ENCODE measurements around the gene NAXE.

NAXE gene

DNA sequence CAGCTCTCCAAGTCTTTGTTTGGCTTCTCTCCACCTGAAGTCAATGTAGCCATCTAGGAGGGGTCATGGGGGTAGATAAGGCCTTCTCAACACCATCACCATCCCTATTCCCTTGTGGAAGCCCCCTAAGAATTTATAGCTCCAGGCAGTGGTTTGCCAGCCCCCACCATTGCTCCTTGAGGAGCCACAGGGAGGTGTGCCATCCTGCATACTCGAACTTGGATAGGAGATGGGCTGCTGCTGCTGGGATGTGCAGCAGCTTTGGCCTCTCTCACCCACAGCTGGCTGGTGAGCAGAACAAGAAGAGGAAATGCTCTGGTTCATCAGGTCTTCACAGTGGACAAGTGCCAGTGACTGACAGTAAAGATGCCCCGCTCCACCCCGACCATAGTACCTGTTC, 4.8 kb downstream of the NAXE start:
- no peak for DNase-seq (ENCODE audit: low read depth)
- TF ChIP-seq, protein P1, sequence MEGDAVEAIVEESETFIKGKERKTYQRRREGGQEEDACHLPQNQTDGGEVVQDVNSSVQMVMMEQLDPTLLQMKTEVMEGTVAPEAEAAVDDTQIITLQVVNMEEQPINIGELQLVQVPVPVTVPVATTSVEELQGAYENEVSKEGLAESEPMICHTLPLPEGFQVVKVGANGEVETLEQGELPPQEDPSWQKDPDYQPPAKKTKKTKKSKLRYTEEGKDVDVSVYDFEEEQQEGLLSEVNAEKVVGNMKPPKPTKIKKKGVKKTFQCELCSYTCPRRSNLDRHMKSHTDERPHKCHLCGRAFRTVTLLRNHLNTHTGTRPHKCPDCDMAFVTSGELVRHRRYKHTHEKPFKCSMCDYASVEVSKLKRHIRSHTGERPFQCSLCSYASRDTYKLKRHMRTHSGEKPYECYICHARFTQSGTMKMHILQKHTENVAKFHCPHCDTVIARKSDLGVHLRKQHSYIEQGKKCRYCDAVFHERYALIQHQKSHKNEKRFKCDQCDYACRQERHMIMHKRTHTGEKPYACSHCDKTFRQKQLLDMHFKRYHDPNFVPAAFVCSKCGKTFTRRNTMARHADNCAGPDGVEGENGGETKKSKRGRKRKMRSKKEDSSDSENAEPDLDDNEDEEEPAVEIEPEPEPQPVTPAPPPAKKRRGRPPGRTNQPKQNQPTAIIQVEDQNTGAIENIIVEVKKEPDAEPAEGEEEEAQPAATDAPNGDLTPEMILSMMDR (conservative IDR thresholded peaks at IDR 0.05; ENCODE audit: control insufficient read depth, insufficient read depth, low read depth, low read length) = no peak
- H3K4me3 ChIP-seq (ENCODE audit: control insufficient read depth, low read depth, low read length) = no peak overlapping the region

DNA sequence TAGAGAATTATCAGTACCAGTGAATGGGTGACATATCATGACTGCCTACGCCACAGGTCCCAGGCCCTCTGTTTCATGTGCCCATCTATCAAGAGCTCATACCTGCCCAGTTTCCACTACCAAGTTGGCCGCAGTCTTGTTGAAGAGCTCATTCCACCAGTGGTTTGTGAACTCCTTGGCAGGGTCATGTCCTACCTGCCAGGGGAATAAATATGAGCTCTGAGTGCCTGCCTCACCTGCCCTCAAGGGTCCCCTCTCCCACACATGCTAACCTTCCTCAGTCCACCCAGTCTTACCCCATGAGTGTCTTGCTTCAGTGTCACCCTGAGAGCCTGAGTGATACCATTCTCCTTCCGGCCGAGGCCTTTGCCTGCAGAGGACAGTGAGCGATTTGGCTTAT, 6.5 kb downstream of the NAXE start:
- no peak for DNase-seq (ENCODE audit: low read depth)
- TF ChIP-seq, protein P1 (conservative IDR thresholded peaks at IDR 0.05; ENCODE audit: control insufficient read depth, insufficient read depth, low read depth, low read length) = no peak
- H3K4me3 ChIP-seq (ENCODE audit: control insufficient read depth, low read depth, low read length) = no peak overlapping the region

DNA sequence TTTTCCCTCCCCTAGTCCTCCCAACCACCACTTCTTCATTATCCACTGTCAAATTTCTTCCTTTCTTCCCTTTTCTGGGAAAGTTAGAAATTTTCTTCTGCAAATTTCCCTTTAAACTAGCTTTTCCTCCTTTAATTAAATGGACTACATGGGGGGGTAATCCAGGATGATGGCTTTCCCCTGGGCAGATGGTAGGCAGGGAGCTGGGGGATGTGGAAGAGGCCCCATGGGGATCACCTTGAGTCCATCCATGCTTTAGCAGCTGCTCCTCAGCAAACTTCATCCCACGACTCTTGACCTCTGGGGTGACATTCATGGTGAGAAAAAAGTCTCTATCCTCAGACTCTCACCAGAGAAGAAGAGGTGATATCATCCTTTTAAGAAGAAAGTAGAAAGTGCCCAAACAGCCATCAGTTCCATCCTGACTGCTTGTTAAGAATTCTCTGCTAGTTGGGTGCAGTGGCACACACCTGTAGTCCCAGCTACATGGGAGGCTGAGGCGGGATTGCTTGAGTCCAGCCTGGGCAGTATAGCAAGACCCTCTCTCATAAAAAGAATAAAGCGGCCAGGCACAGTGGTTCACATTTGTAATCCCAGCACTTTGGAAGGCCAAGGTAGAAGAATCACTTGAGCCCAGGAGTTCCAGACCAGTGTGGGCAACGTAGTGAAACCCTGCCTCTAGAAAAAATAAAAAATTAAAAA, 7.3 kb downstream of the NAXE start:
- DNase-seq (ENCODE audit: low read depth) = no peak
- H3K4me3 ChIP-seq (ENCODE audit: control insufficient read depth, low read depth, low read length) = no peak overlapping the region
- TF ChIP-seq, protein P1 (conservative IDR thresholded peaks at IDR 0.05; ENCODE audit: control insufficient read depth, insufficient read depth, low read depth, low read length) = no peak

DNA sequence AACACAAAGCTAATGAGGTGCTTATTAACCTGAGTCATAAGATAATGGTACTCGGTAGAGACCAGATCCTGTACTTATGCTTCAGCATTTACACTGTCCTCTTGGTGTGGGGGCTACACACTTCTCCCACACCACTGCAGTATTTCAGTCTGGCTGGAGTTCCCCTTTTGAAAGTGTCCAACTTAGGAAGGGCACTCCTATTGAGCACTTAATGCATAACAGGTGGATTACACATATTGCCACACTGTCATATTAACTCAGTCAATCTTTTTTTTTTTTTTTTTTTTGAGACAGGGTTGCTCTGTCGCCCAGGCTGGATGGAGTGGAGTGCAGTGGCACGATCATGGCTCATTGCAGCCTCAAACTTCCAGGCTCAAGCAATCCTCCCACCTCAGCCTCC, 8.2 kb downstream of the NAXE start:
- peak; percentile 22 for DNase-seq (ENCODE audit: low read depth)
- H3K4me3 ChIP-seq (ENCODE audit: control insufficient read depth, low read depth, low read length) = no peak overlapping the region
- TF ChIP-seq, protein P1 (conservative IDR thresholded peaks at IDR 0.05; ENCODE audit: control insufficient read depth, insufficient read depth, low read depth, low read length) = peak; percentile 1

DNA sequence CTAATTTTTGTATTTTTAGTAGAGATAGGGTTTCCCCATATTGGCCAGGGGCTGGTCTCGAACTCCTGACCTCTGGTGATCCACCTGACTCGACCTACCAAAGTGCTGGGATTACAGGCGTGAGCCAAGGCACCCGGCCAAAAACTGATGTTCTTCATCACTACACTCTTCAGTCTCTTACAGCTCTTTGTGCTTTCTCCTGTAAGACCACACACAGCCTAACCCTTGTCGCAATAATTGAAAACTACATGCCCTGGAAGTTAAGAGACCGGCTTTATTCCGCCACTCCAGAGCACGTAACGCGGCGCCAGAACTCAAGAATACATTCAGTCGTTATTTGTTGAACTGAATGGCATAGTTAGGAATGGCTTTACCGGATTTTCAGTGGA, 9.2 kb downstream of the NAXE start:
- H3K4me3 ChIP-seq (ENCODE audit: control insufficient read depth, low read depth, low read length) = peak overlapping the region; percentile 97
- DNase-seq (ENCODE audit: low read depth) = peak; percentile 16
- TF ChIP-seq, protein P1 (conservative IDR thresholded peaks at IDR 0.05; ENCODE audit: control insufficient read depth, insufficient read depth, low read depth, low read length) = no peak

DNA sequence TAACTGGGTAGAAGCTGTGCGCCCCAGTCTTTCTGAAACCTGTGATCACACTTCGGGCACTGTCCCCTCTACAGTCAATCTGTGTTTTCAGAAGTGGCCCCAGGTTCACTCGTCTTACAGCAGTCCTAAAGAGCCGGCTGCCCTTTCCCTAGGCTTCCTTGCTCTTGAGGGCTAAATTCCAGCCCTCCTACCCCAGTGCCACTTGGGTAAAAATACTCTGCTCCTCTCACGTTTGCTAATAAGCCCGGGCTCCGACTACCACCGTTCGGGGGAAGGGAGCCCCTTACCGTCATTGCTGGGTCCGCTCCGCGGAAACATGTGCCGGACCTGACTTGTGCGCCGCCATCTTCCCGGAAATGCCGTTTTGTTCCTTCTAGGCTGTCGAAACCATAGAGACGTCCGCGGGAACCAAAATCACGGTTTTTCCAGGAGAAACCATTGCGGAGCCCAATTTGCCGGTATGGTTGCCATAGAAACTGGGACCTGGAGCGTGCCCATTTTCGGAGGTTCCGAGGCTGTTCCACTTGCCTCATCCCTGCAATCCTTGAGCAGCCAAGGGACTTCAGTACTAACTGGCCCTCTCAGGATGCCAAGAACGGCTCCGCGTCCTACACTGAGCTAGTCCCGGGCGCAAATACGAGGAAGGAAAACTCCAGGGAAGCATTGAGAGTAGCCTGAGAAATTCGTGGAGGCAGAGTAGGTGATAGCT, 9.7 kb downstream of the NAXE start, which contains the start of gene GPATCH4:
Gene GPATCH4, minus strand, starts transcription at position 358 of the 709 bp plus-strand sequence.
- H3K4me3 ChIP-seq (ENCODE audit: control insufficient read depth, low read depth, low read length) = peak within 1 kb of the TSS; percentile 97
- DNase-seq (ENCODE audit: low read depth) = peak; percentile 95
- TF ChIP-seq, protein P1 (conservative IDR thresholded peaks at IDR 0.05; ENCODE audit: control insufficient read depth, insufficient read depth, low read depth, low read length) = no peak

All from fibroblast of mammary gland (primary cell).